H1 (cell line): Measurements from ENCODE around the gene LTO1. TPM values are rescaled to one million over a fixed set of nuclear protein-coding genes. Genes with fewer than 3 reads are reported as not detected.

Source experiments
- ASH2L ChIP-seq: fragments of 200-600, 300-600 bp; sonication (generic); IDR thresholded peaks from one replicate; pipeline ENCODE4 v1.7.1; 2017; ENCODE audit warnings: low read length
- CBX5 ChIP-seq: fragments of 300-800, 300-1000 bp; sonication (generic); IDR thresholded peaks from 2 replicates; pipeline ENCODE4 v1.7.1; 2016; ENCODE audit warnings: antibody characterized with exemption, low read length, low read depth
- CHD2 ChIP-seq: IDR thresholded peaks from 2 replicates; pipeline ENCODE4 v1.6.1; 2012; ENCODE audit warnings: low read length, improper control_type of control experiment
- CREB1 ChIP-seq: IDR thresholded peaks from 2 replicates; pipeline ENCODE4 v1.6.1; 2012; ENCODE audit warnings: inconsistent platforms
- CTBP2 ChIP-seq: IDR thresholded peaks from 2 replicates; pipeline ENCODE4 v1.7.0; 2011; ENCODE audit warnings: borderline replicate concordance, mild to moderate bottlenecking, moderate library complexity, mixed read lengths, low read length; ENCODE audit not compliant: insufficient read depth, insufficient read length
- EP300 ChIP-seq, 2 experiments: IDR thresholded peaks; 1 replicate in 1 of 2; 2 replicates in 1 of 2; pipeline ENCODE4 v1.6.1; 2011 to 2012; ENCODE audit warnings: low read depth in 2 of 2, low read length in 2 of 2, mild to moderate bottlenecking in 2 of 2, borderline replicate concordance in 1 of 2, inconsistent platforms in 1 of 2, moderate library complexity in 1 of 2
- EZH2 ChIP-seq: fragments of 200-600 bp; sonication (generic); IDR thresholded peaks from 2 replicates; pipeline ENCODE4 v1.7.1; 2012; ENCODE audit warnings: low read depth, mild to moderate bottlenecking, moderate library complexity, low read length, inconsistent platforms; ENCODE audit not compliant: severe bottlenecking
- FOSL1 ChIP-seq: IDR thresholded peaks from 2 replicates; pipeline ENCODE4 v1.6.1; 2011; ENCODE audit warnings: mild to moderate bottlenecking, low read depth, low read length, moderate library complexity; ENCODE audit not compliant: insufficient read depth
- HDAC2 ChIP-seq, 2 experiments: fragments of 300-600 bp in 1 of 2; sonication (generic) in 1 of 2; IDR thresholded peaks; 2 replicates each; pipeline ENCODE4 v1.6.1; 2011 to 2012; ENCODE audit warnings: low read depth in 2 of 2, low read length in 2 of 2, mild to moderate bottlenecking in 2 of 2, moderate library complexity in 2 of 2, borderline replicate concordance in 1 of 2, inconsistent platforms in 1 of 2
- NANOG ChIP-seq: IDR thresholded peaks from 2 replicates; pipeline ENCODE4 v1.6.1; 2011; ENCODE audit warnings: low read length, low read depth, mild to moderate bottlenecking, inconsistent platforms; ENCODE audit not compliant: insufficient read depth, poor library complexity, severe bottlenecking
- POLR2A ChIP-seq, 2 experiments: IDR thresholded peaks; 1 replicate in 1 of 2; 2 replicates in 1 of 2; pipeline ENCODE4 v1.6.1; 2011; ENCODE audit warnings: low read depth in 2 of 2, low read length in 2 of 2, mild to moderate bottlenecking in 2 of 2; ENCODE audit errors: control extremely low read depth in 1 of 2
- POLR2AphosphoS5 ChIP-seq: IDR thresholded peaks from 2 replicates; pipeline ENCODE4 v1.6.1; 2011; ENCODE audit warnings: low read depth, low read length
- TBP ChIP-seq: IDR thresholded peaks from 2 replicates; pipeline ENCODE4 v1.6.1; 2011; ENCODE audit warnings: low read depth, low read length, improper control_type of control experiment
- TCF12 ChIP-seq: IDR thresholded peaks from 2 replicates; pipeline ENCODE4 v1.6.1; 2011; ENCODE audit warnings: low read depth, mild to moderate bottlenecking, low read length
- polyA plus RNA-seq, 7 experiments: library from polyadenylated mRNA; depleted of rRNA in 3 of 7; stranded (reverse) in 5 of 7; unstranded in 2 of 7; fragments of >200 nt in 5 of 7; fragments of 200-250 nt in 2 of 7; gene quantifications; 1 replicate in 5 of 7; 2 replicates in 1 of 7; 4 replicates in 1 of 7; pipeline versions ENCODE4 v1.2.1 to v1.2.3, GENCODE V29; 2011 to 2013; ENCODE audit warnings: missing spikeins in 2 of 7, mixed read lengths in 2 of 7
- total RNA-seq: library from RNA; stranded (reverse); fragmentation: NEBNext Ultra II Directional; extraction: Animal tissue kit (Norgen Biotek cat#: 25700); gene quantifications from 2 replicates; pipeline ENCODE4 v1.2.1, GENCODE V29; 2021
- TF ChIP-seq, protein P1 (sequence below): IDR thresholded peaks from 2 replicates; pipeline ENCODE4 v1.6.1; 2012; ENCODE audit warnings: inconsistent platforms
- TF ChIP-seq, protein P2 (sequence below), 3 experiments: IDR thresholded peaks; 1 replicate in 2 of 3; 2 replicates in 1 of 3; pipeline versions ENCODE4 v1.5.1 to v1.6.1; 2011; ENCODE audit warnings: low read length in 3 of 3, mild to moderate bottlenecking in 3 of 3, inconsistent platforms in 2 of 3, low read depth in 1 of 3, moderate library complexity in 1 of 3; ENCODE audit not compliant: insufficient read depth in 1 of 3; ENCODE audit errors: control extremely low read depth in 1 of 3
- TF ChIP-seq, protein P3 (sequence below): IDR thresholded peaks from 2 replicates; pipeline ENCODE4 v1.6.1; 2012; ENCODE audit warnings: low read length, inconsistent platforms

The LTO1 gene
- total and polyA plus RNA-seq, 2 of the 8 experiments (the other 6 are each of a cell fraction or from before 2014, with no cell fraction given) = 15.4 to 21.3 TPM

DNA sequence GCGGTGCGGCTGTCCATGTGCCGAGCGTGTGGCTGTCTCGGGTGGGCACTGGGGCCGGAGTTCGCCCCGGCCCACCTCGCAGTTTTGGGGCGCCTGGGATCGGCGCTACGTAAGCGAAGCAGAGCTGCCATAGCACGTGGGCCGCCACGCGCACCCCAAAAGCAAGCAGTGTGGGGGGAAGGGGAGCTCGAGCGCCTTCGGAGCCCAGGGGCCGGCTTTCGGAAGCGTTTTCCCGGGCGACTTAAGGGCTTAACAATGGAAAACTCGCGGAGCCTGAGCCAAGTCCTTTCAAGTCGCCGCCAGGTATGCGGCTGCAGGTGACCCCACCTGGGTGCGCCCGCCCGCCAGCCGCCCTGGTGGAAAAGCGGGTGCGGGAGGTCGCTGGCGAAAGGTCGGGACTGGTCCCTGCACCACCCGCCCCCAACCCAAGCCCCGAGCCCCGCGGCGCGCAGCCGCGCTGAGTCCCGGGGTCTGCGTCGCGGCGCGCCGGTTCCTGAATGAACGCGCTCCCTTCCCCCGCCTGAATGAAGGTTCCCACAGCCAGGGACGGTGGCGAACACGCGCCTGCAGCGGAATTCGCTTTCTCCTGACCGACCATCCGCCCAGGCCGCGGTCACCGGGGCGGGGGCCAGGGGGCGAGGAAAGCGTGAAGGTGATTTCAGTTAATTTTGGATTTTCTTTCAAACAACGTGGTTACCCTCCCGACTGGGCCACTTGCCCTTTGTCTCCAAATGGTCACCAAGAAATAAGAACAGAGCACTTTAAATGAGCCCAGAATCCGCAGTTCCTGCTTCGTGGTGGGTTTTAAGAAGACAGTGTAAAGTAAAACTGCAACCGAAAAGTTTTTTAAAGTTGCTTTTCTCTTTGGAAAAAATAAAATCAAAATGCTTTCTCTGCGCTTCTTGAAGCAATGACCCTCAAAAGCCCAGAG, 36.9 kb downstream of the LTO1 start (continued):
- TF ChIP-seq CTBP2 (peak; percentile 90), EZH2 (no peak), CBX5 (no peak), POLR2A (IDR thresholded peaks at IDR 0.05; ENCODE audit: control extremely low read depth in 1 of 2, low read depth in 2 of 2, low read length in 2 of 2) (peak in 1 of 2 experiments; percentile 48; a peak in 1 of 3 replicates), CREB1 (peak; percentile 36; the same call in 1 of the 2 replicates), EP300 (IDR thresholded peaks at IDR 0.05; ENCODE audit: borderline replicate concordance in 1 of 2, low read depth in 2 of 2, low read length in 2 of 2) (no peak), HDAC2 (IDR thresholded peaks at IDR 0.05; ENCODE audit: borderline replicate concordance in 1 of 2, low read depth in 2 of 2, low read length in 2 of 2) (no peak; a peak in 1 of 4 replicates), TCF12 (no peak), TBP (no peak; the same call in 1 of the 2 replicates), ASH2L (no peak), CHD2 (no peak), POLR2AphosphoS5 (peak; percentile 51), FOSL1 (no peak), NANOG (no peak)
- TF ChIP-seq, protein P1, sequence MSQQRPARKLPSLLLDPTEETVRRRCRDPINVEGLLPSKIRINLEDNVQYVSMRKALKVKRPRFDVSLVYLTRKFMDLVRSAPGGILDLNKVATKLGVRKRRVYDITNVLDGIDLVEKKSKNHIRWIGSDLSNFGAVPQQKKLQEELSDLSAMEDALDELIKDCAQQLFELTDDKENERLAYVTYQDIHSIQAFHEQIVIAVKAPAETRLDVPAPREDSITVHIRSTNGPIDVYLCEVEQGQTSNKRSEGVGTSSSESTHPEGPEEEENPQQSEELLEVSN = peak; percentile 77
- TF ChIP-seq, protein P2, sequence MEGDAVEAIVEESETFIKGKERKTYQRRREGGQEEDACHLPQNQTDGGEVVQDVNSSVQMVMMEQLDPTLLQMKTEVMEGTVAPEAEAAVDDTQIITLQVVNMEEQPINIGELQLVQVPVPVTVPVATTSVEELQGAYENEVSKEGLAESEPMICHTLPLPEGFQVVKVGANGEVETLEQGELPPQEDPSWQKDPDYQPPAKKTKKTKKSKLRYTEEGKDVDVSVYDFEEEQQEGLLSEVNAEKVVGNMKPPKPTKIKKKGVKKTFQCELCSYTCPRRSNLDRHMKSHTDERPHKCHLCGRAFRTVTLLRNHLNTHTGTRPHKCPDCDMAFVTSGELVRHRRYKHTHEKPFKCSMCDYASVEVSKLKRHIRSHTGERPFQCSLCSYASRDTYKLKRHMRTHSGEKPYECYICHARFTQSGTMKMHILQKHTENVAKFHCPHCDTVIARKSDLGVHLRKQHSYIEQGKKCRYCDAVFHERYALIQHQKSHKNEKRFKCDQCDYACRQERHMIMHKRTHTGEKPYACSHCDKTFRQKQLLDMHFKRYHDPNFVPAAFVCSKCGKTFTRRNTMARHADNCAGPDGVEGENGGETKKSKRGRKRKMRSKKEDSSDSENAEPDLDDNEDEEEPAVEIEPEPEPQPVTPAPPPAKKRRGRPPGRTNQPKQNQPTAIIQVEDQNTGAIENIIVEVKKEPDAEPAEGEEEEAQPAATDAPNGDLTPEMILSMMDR (IDR thresholded peaks at IDR 0.05; ENCODE audit: control extremely low read depth in 1 of 3, insufficient read depth in 1 of 3, low read depth in 1 of 3, low read length in 3 of 3) = no peak
- TF ChIP-seq, protein P3, sequence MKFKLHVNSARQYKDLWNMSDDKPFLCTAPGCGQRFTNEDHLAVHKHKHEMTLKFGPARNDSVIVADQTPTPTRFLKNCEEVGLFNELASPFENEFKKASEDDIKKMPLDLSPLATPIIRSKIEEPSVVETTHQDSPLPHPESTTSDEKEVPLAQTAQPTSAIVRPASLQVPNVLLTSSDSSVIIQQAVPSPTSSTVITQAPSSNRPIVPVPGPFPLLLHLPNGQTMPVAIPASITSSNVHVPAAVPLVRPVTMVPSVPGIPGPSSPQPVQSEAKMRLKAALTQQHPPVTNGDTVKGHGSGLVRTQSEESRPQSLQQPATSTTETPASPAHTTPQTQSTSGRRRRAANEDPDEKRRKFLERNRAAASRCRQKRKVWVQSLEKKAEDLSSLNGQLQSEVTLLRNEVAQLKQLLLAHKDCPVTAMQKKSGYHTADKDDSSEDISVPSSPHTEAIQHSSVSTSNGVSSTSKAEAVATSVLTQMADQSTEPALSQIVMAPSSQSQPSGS = no peak
